Effector memory CD4-positive, alpha-beta T cell (primary cell): ENCODE results near the gene TPST1.
"Not testable (repeated sequence)": the region's sequence is repeated elsewhere in the genome, so short reads cannot be mapped to it uniquely, and the experiment has no call there.

Source experiments
- DNase-seq, 3 donors: peaks; one replicate each; pipeline ENCODE4 v3.0.0-alpha.2; 2020
- H3K27ac ChIP-seq: 2 replicates; pipeline ENCODE4 v1.7.0; 2013; ENCODE audit warnings: mild to moderate bottlenecking, low read length, moderate library complexity; ENCODE audit not compliant: insufficient read depth, poor library complexity, severe bottlenecking
- H3K27me3 ChIP-seq: replicated peaks from 2 replicates; pipeline ENCODE4 v1.7.0; 2013; ENCODE audit warnings: mild to moderate bottlenecking, low read length; ENCODE audit not compliant: insufficient read depth, control insufficient read depth, poor library complexity, severe bottlenecking
- H3K36me3 ChIP-seq: 2 replicates; pipeline ENCODE4 v1.7.0; 2013; ENCODE audit warnings: mild to moderate bottlenecking, low read length, moderate library complexity; ENCODE audit not compliant: control insufficient read depth, insufficient read depth
- H3K4me1 ChIP-seq: 2 replicates; pipeline ENCODE4 v1.7.0; 2013; ENCODE audit warnings: low read length, mild to moderate bottlenecking; ENCODE audit not compliant: control insufficient read depth, insufficient read depth, poor library complexity, severe bottlenecking
- H3K4me3 ChIP-seq: 2 replicates; pipeline ENCODE4 v1.7.0; 2013; ENCODE audit warnings: low read length, low read depth, mild to moderate bottlenecking; ENCODE audit not compliant: insufficient read depth, poor library complexity, severe bottlenecking
- H3K9me3 ChIP-seq: 2 replicates; pipeline ENCODE4 v1.7.0; 2013; ENCODE audit warnings: mild to moderate bottlenecking, low read length, moderate library complexity; ENCODE audit not compliant: control insufficient read depth

Gene TPST1

DNA sequence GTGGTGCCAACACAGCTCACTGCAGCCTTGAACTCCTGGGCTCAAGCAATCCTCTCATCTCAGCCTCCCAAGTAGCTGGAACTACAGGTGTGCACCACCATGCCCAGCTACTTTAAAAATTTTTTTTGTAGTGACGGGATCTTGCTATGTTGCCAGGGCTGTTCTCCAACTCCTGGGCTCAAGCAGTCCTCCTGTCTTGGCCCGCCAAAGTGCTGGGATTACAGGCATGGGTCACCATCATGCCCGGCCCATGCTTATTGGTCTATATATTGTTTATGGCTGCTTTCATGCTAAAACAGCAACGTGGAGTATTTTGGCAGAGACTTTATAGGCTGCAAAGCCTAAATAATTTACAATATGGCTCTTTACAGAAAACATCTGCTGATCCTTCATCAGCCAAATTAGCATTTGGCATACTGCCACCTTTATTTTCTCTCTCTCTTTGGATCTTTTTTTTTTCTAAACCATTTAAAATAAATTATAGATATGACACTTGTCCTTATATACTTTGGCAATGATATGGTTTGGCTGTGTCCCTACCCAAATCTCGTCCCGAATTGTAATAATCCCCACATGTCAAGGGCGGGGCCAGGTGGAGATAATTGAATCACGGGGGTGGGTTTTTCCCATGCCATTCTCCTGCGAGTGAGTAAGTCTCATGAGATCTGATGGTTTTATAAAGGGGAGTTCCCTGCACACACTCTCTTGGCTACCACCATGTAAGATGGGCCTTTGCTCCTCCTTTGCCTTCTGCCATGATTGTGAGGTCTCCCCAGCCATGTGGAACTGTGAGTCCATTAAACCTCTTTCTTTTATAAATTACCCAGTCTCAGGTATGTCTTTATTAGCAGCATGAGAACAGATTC, 32.4 kb upstream of the TPST1 start:
- DNase-seq, H3K27me3 ChIP-seq, H3K4me3 ChIP-seq, H3K9me3 ChIP-seq, H3K36me3 ChIP-seq, H3K27ac ChIP-seq, H3K4me1 ChIP-seq: not testable (repeated sequence)

DNA sequence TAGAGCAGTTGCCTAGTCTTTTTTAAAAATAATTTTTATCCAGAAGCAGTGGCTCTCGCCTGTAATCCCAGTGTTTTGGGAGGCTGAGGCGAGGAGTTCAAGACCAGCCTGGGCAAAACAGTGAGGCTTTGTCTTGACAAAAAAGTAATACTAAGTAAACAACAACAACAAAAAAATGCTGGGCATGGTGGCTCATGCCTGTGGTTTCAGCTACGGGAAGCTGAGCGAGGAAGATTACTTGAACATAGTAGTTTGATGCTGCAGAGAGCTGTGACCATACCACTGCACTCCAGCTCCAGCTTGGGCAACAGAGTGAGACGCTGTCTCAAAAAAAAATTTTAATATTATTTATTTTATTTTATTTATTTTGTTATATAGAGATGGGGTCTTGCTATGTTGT, 31.3 kb upstream of the TPST1 start:
- no peak overlapping the region for H3K27ac ChIP-seq
- no peaks in the 10 kb centered on the region for H3K36me3 ChIP-seq
- H3K4me3 ChIP-seq, result no peak overlapping the region

DNA sequence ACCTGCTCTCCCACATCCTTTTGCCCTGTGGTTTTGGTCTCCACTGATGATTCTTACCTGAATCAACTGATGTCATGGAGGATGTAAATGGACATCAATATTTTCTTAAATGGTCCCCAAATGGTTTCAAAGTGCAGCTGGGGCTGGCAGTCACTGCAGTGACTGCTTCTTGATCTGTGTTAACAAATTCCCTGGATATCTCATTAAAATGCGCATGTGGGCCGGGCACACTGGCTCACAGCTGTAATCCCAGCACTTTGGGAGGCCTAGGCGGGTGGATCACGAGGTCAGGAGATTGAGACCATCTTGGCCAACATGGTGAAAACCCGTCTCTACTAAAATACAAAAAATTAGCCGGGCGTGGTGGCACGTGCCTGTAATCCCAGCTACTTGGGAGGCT, 30.1 kb upstream of the TPST1 start:
- H3K27me3 ChIP-seq, DNase-seq, H3K4me3 ChIP-seq, H3K4me1 ChIP-seq, H3K9me3 ChIP-seq, H3K36me3 ChIP-seq, H3K27ac ChIP-seq: not testable (repeated sequence)

More for the DNA sequence above, 31.3 kb upstream of the TPST1 start:
- Histone ChIP-seq H3K4me1 (no peaks in the 10 kb centered on the region), H3K27me3 (no peaks in the 10 kb centered on the region), H3K9me3 (no peaks in the 10 kb centered on the region)
- DNase-seq, result no peak

DNA sequence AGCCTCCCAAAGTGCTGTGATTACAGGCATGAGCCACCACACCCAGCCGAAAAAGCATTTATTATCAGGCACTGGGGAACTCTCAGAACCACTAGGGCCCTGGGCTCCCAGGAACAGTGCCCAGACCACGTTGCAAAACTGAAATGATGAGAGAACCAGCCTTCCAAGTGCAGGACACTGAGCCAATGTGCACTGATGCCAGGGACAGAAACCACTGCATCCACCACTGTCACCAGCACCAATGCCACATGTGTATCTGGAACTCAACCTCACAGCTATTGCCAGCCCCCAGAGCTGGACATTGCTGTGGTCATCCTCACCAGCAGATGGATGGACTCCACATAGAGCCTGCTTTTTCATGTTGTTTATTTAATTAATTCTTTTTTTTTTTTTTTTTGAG, 28.2 kb upstream of the TPST1 start:
- no peak for DNase-seq
- no peaks in the 10 kb centered on the region for H3K36me3 ChIP-seq
- no peaks in the 10 kb centered on the region for H3K4me1 ChIP-seq
- H3K27me3 ChIP-seq, result no peaks in the 10 kb centered on the region
- no peak overlapping the region for H3K4me3 ChIP-seq
- no peak overlapping the region for H3K27ac ChIP-seq
- no peaks in the 10 kb centered on the region for H3K9me3 ChIP-seq

DNA sequence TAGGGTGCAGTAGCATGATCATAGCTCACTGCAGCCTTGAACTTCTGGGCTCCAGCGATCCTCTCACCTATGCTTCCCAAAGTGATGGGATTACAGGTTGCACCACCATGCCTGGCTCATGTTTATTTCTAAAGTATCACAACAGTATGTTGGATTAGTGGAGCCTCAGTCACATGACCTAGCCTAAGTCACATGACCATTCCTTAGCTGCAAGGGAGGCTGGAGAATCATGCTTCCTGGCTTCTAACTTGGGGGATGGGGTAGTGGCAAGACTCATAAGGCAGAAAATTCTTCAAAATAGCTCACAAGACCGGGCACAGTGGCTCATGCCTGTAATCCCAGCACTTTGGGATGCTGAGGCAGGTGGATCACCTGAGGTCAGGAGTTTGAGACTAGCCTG, 26.9 kb upstream of the TPST1 start:
- no peaks in the 10 kb centered on the region for H3K27me3 ChIP-seq
- no peaks in the 10 kb centered on the region for H3K9me3 ChIP-seq
- no peak overlapping the region for H3K4me3 ChIP-seq
- no peak for DNase-seq
- H3K36me3 ChIP-seq, result no peaks in the 10 kb centered on the region
- no peak overlapping the region for H3K27ac ChIP-seq
- H3K4me1 ChIP-seq, result no peaks in the 10 kb centered on the region

DNA sequence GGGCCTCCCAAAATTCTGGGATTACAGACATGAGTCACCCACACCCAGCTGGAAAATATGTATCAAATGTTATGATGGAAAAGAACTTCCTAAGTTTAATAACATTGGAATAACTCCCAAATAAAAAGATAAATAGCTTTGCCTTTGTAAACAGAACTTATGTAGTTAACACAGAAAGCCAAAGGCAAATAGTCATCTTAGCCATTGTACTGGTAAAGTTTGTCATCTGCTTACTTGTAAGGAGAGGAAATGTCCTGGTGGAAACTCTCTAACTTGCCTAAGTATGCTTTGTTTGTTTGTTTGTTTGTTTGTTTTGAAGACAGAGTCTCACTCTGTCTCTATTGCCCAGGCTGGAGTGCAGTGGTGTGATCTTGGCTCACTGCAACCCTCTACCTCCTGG, 23.8 kb upstream of the TPST1 start:
- no peak overlapping the region for H3K27ac ChIP-seq
- H3K4me1 ChIP-seq, result no peaks in the 10 kb centered on the region
- no peaks in the 10 kb centered on the region for H3K36me3 ChIP-seq
- H3K9me3 ChIP-seq, result no peaks in the 10 kb centered on the region
- no peak overlapping the region for H3K4me3 ChIP-seq
- no peak for DNase-seq
- H3K27me3 ChIP-seq, result no peaks in the 10 kb centered on the region

DNA sequence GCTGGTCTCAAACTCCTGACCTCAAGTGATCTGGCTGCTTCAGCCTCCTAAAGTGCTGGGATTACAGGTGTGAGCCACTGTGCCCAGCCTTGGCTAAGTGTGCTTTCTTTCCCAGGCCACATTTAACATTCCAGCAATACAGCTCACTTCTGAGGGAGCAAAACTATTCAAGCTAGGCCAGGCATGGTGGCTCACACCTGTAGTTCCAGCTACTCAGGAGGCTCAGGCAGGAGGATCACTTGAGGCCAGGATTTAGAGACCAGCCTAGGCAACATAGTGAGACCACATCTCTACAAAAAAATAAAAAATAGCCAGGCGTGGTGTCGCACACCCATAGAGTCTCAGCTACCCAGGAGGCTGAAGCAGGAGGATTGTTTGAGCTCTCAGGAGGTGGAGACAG, 23.3 kb upstream of the TPST1 start:
- H3K4me3 ChIP-seq, result no peak overlapping the region
- H3K9me3 ChIP-seq, result no peaks in the 10 kb centered on the region
- no peaks in the 10 kb centered on the region for H3K4me1 ChIP-seq
- no peaks in the 10 kb centered on the region for H3K27me3 ChIP-seq
- no peak for DNase-seq
- no peak overlapping the region for H3K27ac ChIP-seq
- H3K36me3 ChIP-seq, result no peaks in the 10 kb centered on the region

DNA sequence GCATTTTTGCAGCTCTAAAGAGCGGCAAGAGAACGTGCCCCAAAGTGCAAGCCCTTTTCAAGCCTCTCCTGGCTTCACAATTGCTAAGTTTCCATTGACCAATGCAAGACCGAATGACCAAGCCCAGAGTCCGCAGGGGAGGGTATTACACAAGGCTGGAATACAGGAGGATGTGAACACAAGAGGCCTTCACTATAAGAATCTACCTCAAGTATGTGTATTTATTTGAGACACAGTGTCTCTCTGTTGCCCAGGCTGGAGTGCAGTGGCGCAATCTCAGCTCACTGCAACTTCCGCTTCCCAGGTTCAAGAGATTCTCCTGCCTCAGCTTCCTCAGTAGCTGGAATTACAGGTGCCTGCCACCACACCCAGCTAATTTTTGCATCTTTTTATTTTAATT, 22.2 kb upstream of the TPST1 start:
- Histone ChIP-seq H3K27me3 (no peaks in the 10 kb centered on the region), H3K36me3 (no peaks in the 10 kb centered on the region), H3K4me3 (no peak overlapping the region), H3K9me3 (no peaks in the 10 kb centered on the region), H3K4me1 (no peaks in the 10 kb centered on the region), H3K27ac (no peak overlapping the region)
- DNase-seq, result no peak

DNA sequence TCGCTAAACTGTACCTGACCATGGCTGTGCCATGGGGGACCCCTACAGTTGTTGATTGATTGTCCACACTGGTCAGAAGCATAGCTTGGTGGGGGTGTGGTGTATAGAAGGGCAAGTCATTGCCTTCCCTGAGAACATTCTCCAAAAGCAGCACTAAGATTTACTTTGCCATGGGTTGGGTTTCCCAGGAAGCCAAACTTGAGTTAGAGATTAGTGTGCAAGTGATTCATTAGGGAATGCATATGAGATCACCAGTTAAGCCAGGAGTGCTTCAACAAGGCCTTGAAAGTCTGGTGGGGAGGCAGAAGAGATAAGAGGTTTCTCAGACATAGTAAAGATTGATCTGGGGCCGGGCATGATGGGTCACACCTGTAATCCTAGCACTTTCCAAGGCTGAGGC, 21.4 kb upstream of the TPST1 start:
- H3K36me3 ChIP-seq, result no peaks in the 10 kb centered on the region
- H3K9me3 ChIP-seq, result no peaks in the 10 kb centered on the region
- no peak overlapping the region for H3K4me3 ChIP-seq
- DNase-seq, result no peak
- no peaks in the 10 kb centered on the region for H3K27me3 ChIP-seq
- no peak overlapping the region for H3K27ac ChIP-seq
- H3K4me1 ChIP-seq, result no peaks in the 10 kb centered on the region

DNA sequence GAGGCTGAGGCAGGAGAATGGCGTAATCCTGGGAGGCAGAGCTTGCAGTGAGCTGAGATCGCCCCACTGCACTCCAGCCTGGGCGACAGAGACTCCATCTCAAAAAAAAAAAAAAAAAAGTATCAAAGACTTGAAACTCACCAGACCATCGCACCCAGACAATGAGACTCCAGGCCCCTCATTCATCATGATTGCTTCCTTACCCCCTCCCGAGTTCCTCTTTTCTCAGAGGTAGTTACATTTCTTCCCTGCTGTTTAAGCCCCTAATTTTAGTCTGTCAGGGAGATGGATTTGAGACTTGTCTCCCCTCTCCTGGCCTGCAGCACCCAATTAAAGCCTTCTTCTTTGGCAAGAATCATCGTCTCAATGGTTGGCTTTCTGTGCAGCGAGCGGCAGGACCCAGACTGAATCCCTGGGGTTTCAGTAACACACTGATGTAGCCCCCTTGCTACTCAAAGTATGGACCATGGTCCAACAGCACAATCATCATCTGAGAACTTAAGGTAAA, 19.4 kb upstream of the TPST1 start:
- H3K4me1 ChIP-seq, result no peaks in the 10 kb centered on the region
- no peaks in the 10 kb centered on the region for H3K36me3 ChIP-seq
- H3K27me3 ChIP-seq, result no peaks in the 10 kb centered on the region
- DNase-seq, result no peak
- no peak overlapping the region for H3K27ac ChIP-seq
- no peak overlapping the region for H3K4me3 ChIP-seq
- H3K9me3 ChIP-seq, result no peaks in the 10 kb centered on the region
